Mesendoderm (in vitro differentiated cells): ENCODE results near the gene RAPGEF2.
A peak's percentile ranks its signal among the peaks of the same experiment; 100 is the strongest.
"Not testable (repeated sequence)": the region's sequence is repeated elsewhere in the genome, so short reads cannot be mapped to it uniquely, and the experiment has no call there.

Source experiments
- DNase-seq: peaks from one replicate; pipeline ENCODE4 v3.0.0; 2013
- H2AK5ac ChIP-seq: 2 replicates; pipeline ENCODE4 v1.6.1; 2013; ENCODE audit warnings: low read length, inconsistent platforms
- H2BK120ac ChIP-seq: 2 replicates; pipeline ENCODE4 v1.6.1; 2013; ENCODE audit warnings: low read depth, mild to moderate bottlenecking, low read length, moderate library complexity, mixed read lengths
- H2BK15ac ChIP-seq: replicated peaks from 2 replicates; pipeline ENCODE4 v1.6.1; 2013; ENCODE audit warnings: low read depth, mild to moderate bottlenecking, moderate library complexity
- H2BK5ac ChIP-seq: 2 replicates; pipeline ENCODE4 v1.6.1; 2013; ENCODE audit warnings: low read length, inconsistent platforms
- H3K18ac ChIP-seq: 2 replicates; pipeline ENCODE4 v1.6.1; 2013; ENCODE audit warnings: mild to moderate bottlenecking, low read length, mixed read lengths
- H3K23ac ChIP-seq: one replicate; pipeline ENCODE4 v1.6.1; 2013; ENCODE audit warnings: low read length
- H3K27ac ChIP-seq: 2 replicates; pipeline ENCODE4 v1.5.1; 2013; ENCODE audit warnings: low read depth, mild to moderate bottlenecking, inconsistent platforms, low read length, moderate library complexity
- H3K27me3 ChIP-seq: 2 replicates; pipeline ENCODE4 v1.6.1; 2013; ENCODE audit warnings: low read length, control low read depth, mild to moderate bottlenecking, inconsistent platforms; ENCODE audit not compliant: insufficient read depth, poor library complexity
- H3K36me3 ChIP-seq: 2 replicates; pipeline ENCODE4 v1.6.1; 2013; ENCODE audit warnings: low read length, inconsistent platforms; ENCODE audit not compliant: control insufficient read depth, insufficient read depth
- H3K4ac ChIP-seq: one replicate; pipeline ENCODE4 v1.6.1; 2013; ENCODE audit warnings: low read depth, mild to moderate bottlenecking, low read length, moderate library complexity
- H3K4me1 ChIP-seq: 2 replicates; pipeline ENCODE4 v1.6.1; 2013; ENCODE audit warnings: low read depth, low read length, inconsistent platforms; ENCODE audit not compliant: control insufficient read depth
- H3K4me2 ChIP-seq: 2 replicates; pipeline ENCODE4 v1.6.1; 2013; ENCODE audit warnings: low read length
- H3K4me3 ChIP-seq: 2 replicates; pipeline ENCODE4 v1.5.1; 2013; ENCODE audit warnings: mild to moderate bottlenecking, low read length
- H3K56ac ChIP-seq: one replicate; pipeline ENCODE4 v1.6.1; 2013; ENCODE audit warnings: low read length
- H3K79me1 ChIP-seq: 2 replicates; pipeline ENCODE4 v1.6.1; 2013; ENCODE audit warnings: low read length, inconsistent platforms
- H3K79me2 ChIP-seq: 2 replicates; pipeline ENCODE4 v1.6.1; 2013; ENCODE audit warnings: mild to moderate bottlenecking, low read length; ENCODE audit not compliant: control insufficient read depth, insufficient read depth
- H3K9ac ChIP-seq: 2 replicates; pipeline ENCODE4 v1.6.1; 2013; ENCODE audit warnings: low read length, inconsistent platforms
- H4K5ac ChIP-seq: one replicate; pipeline ENCODE4 v1.6.1; 2013; ENCODE audit warnings: low read length
- H4K8ac ChIP-seq: one replicate; pipeline ENCODE4 v1.6.1; 2013; ENCODE audit warnings: low read depth, mild to moderate bottlenecking, control low read depth, low read length, moderate library complexity
- WGBS: extraction: QIAGEN DNeasy Blood & Tissue Kit; methylation state at CpG from one replicate; pipeline ENCODE4 v1.1.7; 2013; ENCODE audit warnings: low lambda C conversion rate, missing lambda C conversion rate; ENCODE audit not compliant: insufficient coverage; ENCODE audit errors: extremely low coverage; 5-methylcytosine and 5-hydroxymethylcytosine counted together

RAPGEF2 gene

DNA sequence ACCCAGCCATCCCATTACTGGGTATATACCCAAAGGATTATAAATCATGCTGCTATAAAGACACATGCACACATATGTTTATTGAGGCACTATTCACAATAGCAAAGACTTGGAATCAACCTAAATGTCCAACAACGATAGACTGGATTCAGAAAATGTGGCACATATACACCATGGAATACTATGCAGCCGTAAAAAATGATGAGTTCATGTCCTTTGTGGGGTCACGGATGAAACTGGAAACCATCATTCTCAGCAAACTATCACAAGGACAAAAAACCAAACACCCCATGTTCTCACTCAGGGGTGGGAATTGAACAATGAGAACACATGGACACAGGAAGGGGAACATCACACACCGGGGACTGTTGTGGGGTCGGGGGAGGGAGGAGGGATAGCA is 34.7 kb upstream of the RAPGEF2 start:
- H3K27me3 ChIP-seq, H3K18ac ChIP-seq, H4K8ac ChIP-seq, H3K4me2 ChIP-seq, H2AK5ac ChIP-seq, H2BK15ac ChIP-seq, H3K56ac ChIP-seq, H3K9ac ChIP-seq, H2BK5ac ChIP-seq, H3K79me1 ChIP-seq, H3K79me2 ChIP-seq, DNase-seq, H3K27ac ChIP-seq, H3K4me1 ChIP-seq, H3K4ac ChIP-seq, H2BK120ac ChIP-seq, H3K36me3 ChIP-seq, H4K5ac ChIP-seq, H3K23ac ChIP-seq, H3K4me3 ChIP-seq: not testable (repeated sequence)
- no CpG with 5 or more reads among the region's 5 CpGs for WGBS

DNA sequence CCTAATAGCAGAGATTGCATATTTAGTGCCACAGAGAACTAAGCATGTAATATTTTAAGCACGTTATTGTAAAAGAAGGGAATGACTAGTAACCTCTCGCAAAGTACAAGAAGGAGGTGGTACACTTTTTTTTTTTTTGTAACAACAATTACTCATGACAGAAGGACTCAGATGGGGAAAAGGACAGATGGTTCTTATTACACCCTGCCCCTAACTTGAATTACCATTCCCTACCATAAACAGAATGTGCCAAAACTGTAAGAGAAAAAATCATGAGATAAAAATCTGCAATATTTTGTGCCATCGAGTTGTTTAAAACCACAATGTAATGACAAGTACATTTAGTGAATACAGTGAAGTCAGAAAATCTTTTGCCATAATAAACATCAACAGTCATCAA is 33.0 kb upstream of the RAPGEF2 start:
- H3K56ac ChIP-seq: no peak overlapping the region
- H3K23ac ChIP-seq: no peak overlapping the region
- no CpG with 5 or more reads among the region's 3 CpGs for WGBS
- H3K36me3 ChIP-seq: no peaks in the 10 kb centered on the region
- H3K9ac ChIP-seq: no peak overlapping the region
- no peak overlapping the region for H2BK15ac ChIP-seq
- no peak overlapping the region for H3K27ac ChIP-seq
- no peak overlapping the region for H2AK5ac ChIP-seq
- H3K18ac ChIP-seq: no peak overlapping the region
- H3K79me2 ChIP-seq: no peaks in the 10 kb centered on the region
- no peak for DNase-seq
- no peak overlapping the region for H4K8ac ChIP-seq
- H2BK120ac ChIP-seq: no peak overlapping the region
- no peak overlapping the region for H3K4ac ChIP-seq
- no peaks in the 10 kb centered on the region for H3K4me1 ChIP-seq
- no peak overlapping the region for H3K4me3 ChIP-seq
- no peaks in the 10 kb centered on the region for H3K79me1 ChIP-seq
- H2BK5ac ChIP-seq: no peak overlapping the region
- no peak overlapping the region for H4K5ac ChIP-seq
- no peak overlapping the region for H3K4me2 ChIP-seq
- no peaks in the 10 kb centered on the region for H3K27me3 ChIP-seq

DNA sequence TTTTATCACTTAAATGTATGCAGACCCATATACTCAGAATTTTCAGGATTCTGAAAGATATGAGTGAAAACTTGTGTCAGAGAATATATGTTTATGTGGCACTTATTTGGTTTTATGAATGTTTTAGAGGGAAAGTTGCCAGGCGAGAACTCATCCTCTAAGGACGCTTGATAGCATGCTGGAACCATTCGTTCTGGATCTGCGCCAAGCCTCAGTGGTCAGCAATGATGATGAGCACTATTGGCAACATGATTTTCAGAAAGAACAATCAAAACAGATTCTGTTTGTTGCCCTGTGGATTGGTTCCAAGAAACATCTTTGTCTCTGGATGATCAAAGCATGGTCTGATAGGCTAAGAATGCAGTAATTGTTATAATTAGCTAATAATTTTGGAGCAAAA is 32.1 kb upstream of the RAPGEF2 start:
- Histone ChIP-seq H2BK120ac (no peak overlapping the region), H3K27me3 (no peaks in the 10 kb centered on the region), H3K56ac (no peak overlapping the region), H3K4ac (no peak overlapping the region), H3K18ac (no peak overlapping the region), H3K23ac (no peak overlapping the region), H2BK5ac (no peak overlapping the region), H2BK15ac (no peak overlapping the region), H3K79me1 (no peaks in the 10 kb centered on the region), H4K5ac (no peak overlapping the region), H3K79me2 (no peaks in the 10 kb centered on the region), H3K4me3 (no peak overlapping the region), H3K36me3 (no peaks in the 10 kb centered on the region), H2AK5ac (no peak overlapping the region), H3K27ac (no peak overlapping the region), H4K8ac (no peak overlapping the region), H3K9ac (no peak overlapping the region), H3K4me2 (no peak overlapping the region), H3K4me1 (no peaks in the 10 kb centered on the region)
- no peak for DNase-seq
- WGBS: no CpG with 5 or more reads among the region's 4 CpGs

DNA sequence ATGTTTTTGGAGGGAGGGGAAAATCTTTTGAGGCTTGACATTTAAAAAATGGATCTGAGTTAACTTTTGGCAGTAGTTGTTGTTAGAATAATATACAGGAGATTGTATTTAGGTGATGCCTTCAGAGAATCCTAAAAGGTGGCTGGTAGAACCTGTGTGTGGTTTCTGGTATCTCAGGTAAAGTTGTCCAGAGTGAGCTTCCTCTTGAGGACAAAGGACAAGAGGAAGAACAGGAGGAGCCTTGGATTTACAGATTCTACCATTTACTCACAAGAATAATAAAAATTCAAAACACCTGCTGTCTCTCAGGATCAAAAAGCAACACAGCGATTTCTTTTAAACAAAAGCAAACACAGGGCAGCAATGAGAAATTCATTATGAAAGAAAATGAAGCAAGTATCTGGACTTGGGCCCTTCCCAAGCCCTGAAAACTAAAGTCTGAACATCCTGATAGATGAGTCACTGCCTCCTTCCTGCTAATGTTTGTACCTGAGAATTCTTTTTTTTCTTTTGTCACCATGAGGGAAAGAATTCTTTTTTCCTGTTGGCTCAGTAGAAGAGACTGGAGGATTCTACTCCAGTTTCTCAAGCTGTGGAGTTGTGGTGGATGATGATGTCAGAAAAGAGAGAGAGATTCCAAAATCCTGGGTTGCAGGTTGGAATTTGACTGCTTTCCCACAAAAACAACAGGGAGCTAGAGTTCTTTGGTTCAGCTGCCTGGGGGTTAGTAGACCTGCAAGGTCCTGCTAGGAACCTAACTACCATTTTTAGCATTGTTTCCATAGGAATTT is 31.5 kb upstream of the RAPGEF2 start:
- Histone ChIP-seq H3K27ac (peak overlapping the region; percentile 54), H3K23ac (no peak overlapping the region), H3K18ac (no peak overlapping the region), H3K4ac (no peak overlapping the region), H4K8ac (no peak overlapping the region), H2BK5ac (no peak overlapping the region), H2BK120ac (no peak overlapping the region), H3K27me3 (no peaks in the 10 kb centered on the region), H3K4me3 (no peak overlapping the region), H2BK15ac (peak overlapping the region; percentile 64), H3K9ac (no peak overlapping the region), H3K79me1 (no peaks in the 10 kb centered on the region), H3K79me2 (no peaks in the 10 kb centered on the region), H3K4me1 (no peaks in the 10 kb centered on the region), H3K4me2 (no peak overlapping the region), H4K5ac (no peak overlapping the region), H3K56ac (no peak overlapping the region), H3K36me3 (no peaks in the 10 kb centered on the region), H2AK5ac (no peak overlapping the region)
- DNase-seq: peak; percentile 95
- no CpG with 5 or more reads among the region's 1 CpG for WGBS

DNA sequence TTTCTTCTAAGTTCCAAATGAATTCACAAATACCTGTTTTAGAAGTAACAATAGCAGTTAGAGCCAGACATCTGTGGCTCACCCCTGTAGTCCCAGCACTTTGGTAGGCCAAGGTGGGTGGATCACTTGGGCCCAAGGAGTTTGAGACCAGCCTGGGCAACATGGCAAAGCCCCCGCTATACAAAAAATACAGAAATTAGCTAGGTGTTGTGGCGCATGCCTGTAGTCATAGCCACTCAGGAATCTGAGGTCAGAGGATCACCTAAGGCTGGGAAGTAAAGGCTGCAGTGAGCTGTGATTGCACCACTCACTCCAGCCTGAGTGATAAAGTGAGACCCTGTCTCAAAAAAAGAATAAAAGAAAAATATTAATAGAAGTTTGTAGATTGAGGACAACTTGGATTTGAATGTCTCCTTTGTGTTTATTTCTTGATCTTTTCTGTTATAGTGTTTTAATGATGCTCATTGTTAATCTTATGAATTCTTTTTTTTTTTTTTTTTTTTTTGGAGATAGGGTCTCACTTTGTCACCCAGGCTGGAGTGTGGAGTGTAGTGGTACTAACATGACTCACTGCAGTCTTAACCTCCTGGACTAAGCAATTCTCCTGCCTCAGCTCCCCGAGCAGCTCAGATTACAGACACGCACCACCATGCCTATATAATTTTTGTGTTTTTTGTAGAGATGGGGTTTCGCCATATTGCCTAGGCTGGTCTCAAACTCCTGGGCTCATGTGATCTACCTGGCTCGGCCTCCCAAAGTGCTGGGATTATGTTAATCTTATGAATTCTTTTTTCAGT is 30.7 kb upstream of the RAPGEF2 start:
- no peaks in the 10 kb centered on the region for H3K36me3 ChIP-seq
- WGBS: no CpG with 5 or more reads among the region's 6 CpGs
- no peak overlapping the region for H3K23ac ChIP-seq
- H2BK120ac ChIP-seq: peak overlapping the region; percentile 85
- H3K4me3 ChIP-seq: no peak overlapping the region
- no peak overlapping the region for H4K8ac ChIP-seq
- no peak overlapping the region for H3K56ac ChIP-seq
- no peak overlapping the region for H4K5ac ChIP-seq
- no peaks in the 10 kb centered on the region for H3K79me2 ChIP-seq
- no peaks in the 10 kb centered on the region for H3K4me1 ChIP-seq
- H3K4ac ChIP-seq: no peak overlapping the region
- no peak overlapping the region for H3K9ac ChIP-seq
- H3K27ac ChIP-seq: peak overlapping the region; percentile 54
- no peak overlapping the region for H3K18ac ChIP-seq
- H3K79me1 ChIP-seq: no peaks in the 10 kb centered on the region
- no peak overlapping the region for H2BK5ac ChIP-seq
- no peaks in the 10 kb centered on the region for H3K27me3 ChIP-seq
- H2BK15ac ChIP-seq: no peak overlapping the region
- no peak for DNase-seq
- no peak overlapping the region for H2AK5ac ChIP-seq
- no peak overlapping the region for H3K4me2 ChIP-seq
